ENCODE data around the gene FXN.

DNA sequence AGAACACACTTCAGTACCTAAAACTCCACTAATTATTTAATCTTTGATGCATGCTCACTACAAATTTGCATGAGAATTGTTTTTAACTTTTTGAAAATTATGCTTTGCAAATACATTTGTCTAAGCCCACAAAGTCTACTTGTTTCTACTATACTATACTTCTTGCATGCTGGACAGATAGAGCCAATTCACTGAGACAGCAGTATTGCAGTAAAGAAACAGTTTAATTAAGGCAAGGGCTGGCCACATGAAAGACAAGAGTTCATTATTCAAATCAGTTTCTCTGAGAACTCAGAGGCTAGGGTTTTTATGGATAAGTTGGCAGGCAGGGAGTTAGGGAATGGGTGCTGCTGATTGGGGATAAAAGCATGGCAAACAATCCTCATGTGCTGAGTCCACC is 6.0 kb upstream of the FXN start:
- TF ChIP-seq EZH2 (IDR thresholded peaks at IDR 0.05; ENCODE audit: low read length, unreplicated experiment) (no peak), CTCF (conservative IDR thresholded peaks at IDR 0.05; ENCODE audit: low read depth, low read length) (no peak)
